ENCODE data around the gene CD84.
"Not testable (repeated sequence)": the region's sequence is repeated elsewhere in the genome, so short reads cannot be mapped to it uniquely, and the experiment has no call there.

CD84 gene

GRCh38 chr1:160517519-160517918 is 61.8 kb downstream of the CD84 start:
- DNase-seq (ENCODE audit: low read depth in 2 of 2) = not testable (repeated sequence)

GRCh38 chr1:160515908-160516307 is 63.4 kb downstream of the CD84 start:
- not testable (repeated sequence) for DNase-seq (ENCODE audit: low read depth in 2 of 2)

GRCh38 chr1:160504651-160505050 is 74.6 kb downstream of the CD84 start:
- DNase-seq (ENCODE audit: low read depth in 2 of 2) = no peak

DNA sequence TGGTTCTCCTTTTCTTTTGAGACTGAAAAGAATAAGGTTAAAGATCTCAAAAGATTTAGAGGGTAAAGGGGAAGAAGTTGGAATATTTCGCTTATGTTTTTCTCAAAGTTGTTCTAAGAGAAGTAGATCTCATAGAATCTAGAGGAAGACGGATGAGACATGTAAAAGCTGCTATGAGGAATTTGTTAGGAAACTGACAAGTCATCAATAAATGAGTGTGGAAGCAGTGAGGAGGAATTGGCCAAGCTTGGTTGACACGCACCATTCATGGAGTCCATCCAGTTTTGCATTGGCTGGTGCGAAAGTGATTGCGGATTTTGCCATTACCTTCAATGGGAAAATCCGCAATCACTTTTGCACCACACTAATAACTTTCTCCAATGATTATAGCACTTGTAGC is 76.2 kb downstream of the CD84 start:
- no peak for DNase-seq (ENCODE audit: low read depth in 2 of 2)

DNA sequence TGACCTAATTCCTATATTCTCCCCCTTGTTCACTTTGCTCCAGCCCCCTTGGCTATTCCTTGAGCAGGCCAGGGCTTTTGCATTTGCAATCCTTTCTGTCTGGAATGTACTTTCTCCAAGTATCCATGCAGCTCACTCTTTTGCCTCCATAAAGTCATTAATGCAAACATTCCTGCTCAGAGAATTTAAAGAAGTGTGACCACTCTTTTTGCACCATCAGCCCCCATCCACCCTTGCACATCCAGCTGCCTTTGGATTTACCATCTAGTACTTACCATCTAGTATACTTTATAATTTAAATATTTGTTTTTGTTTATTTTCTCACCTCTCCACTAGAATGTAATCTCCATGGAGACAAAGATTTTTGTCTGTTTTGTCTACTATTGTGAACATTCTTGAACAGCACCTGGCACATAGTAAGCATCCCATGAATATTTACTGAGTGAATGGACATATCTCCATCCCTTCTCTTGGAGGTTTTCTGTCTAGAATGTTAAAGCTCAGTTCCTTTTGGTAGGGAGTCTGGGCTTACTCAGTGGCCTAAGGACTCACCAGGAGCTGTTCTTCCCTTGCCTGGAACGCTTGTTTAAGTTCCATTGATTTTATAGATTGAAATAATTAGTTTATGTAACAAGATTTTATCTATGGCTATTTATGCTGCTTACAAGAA is 78.8 kb downstream of the CD84 start:
- DNase-seq (ENCODE audit: low read depth in 2 of 2) = no peak

- no peak for DNase-seq (ENCODE audit: low read depth in 2 of 2)
Observed at GRCh38 chr1:160499631-160500030, 79.7 kb downstream of the CD84 start.

DNA sequence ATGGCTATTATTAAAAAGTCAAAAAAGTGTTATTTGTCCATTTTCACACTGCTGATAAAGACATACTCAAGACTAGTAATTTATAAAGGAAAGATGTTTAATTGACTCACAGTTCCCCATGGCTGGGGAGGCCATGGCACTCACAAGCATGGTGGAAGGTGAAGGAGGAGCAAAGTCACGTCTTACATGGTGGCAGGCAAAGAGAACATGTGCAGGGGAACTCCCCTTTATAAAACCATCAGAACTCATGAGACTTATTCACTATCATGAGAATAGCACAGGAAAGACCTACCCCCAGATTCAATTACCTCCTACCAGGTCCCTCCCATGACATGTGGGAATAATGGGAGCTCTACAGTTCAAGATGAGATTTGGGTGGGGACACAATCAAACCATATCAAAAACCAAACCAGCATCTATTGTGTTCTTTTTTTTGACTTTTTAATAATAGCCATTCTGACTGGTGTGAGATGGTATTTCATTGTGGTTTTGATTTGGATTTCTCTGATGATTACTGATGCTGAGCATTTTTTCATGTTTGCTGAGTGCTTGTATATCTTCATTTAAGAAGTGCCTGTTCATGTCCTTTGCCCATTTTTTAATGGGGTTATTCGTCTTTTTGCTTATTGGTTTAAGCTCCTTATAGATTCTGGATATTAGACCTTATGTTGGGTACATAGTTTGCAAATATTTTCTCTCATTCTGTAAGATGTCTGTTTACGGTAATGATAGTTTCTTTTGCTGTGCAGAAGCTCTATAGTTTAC is 80.8 kb downstream of the CD84 start:
- DNase-seq (ENCODE audit: low read depth in 2 of 2) = not testable (repeated sequence)

DNA sequence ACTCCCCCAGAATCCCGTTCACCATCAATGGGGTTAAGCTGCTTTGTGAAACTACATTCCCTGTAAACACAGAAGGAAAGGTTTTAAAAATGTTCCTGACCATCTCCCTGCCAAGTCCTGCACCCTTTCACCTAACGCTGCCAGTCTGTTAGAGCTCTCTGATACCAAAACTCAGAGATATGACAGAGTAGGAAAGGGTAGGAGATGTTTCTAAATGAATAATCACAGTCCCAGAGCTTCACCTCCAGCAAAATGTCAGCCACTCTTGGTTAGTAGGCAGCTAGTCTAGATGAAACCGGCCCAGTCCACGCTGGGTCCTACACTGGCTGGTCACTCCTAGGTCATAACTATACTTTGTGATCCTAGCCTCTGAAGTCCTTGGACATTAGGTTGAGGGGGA is 83.0 kb downstream of the CD84 start:
- no peak for DNase-seq (ENCODE audit: low read depth in 2 of 2)

DNA sequence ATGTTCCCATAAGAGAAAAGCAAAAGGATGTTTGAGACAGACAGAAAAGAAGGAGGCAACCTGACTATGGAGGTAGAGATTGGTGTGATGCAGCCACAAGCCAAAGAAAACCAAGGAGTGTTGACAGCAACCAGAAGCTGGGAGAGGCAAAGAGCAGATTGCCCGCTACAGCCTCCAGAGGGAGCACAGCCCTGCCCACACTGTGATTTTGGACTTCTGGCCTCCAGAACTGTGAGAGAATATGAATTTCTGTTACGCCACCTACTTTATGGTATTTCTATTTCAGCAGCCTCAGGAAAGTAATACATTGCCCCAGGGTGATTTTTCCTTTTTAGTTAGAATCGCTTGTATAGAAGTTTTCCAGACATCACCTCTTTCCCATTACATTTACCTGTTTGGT is 84.7 kb downstream of the CD84 start:
- no peak for DNase-seq (ENCODE audit: low read depth in 2 of 2)

DNA sequence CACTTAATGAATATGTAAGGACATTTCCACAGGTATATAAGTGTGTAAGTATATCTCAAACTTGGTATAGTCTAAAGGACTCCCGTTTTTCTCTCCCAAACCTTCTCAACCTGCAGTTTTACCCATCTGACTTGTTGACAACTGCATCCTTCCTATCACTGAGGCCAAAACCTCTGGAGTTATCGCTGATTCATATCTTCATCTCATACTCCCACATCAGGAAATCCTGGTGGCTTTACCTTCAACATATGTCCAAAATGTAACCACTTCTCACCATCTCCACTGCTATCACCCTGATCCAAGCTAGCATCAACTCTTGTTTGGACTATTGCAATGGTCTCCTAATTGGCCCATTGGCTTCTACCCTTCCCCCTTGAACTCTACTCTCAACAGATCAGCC is 86.7 kb downstream of the CD84 start:
- DNase-seq (ENCODE audit: low read depth in 2 of 2) = no peak

DNA sequence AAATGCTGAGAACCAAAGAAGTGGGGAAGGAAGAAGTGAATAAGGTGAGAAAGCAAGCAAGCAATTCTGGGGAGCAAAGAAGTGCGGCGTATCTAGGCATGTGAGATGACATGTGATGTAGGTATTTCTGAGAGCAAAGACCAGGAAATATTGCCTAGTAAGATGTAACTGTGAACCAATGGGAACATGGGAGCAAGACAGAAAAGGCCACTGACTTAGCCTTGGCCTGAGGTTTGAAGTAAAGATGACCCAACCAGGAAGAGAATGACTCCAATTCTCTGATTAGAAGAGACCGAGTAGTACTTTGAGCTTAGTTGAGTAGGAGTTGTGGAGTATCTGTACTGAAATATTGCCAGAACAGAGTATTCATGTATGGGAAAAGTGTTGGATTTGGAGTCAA is 87.3 kb downstream of the CD84 start:
- no peak for DNase-seq (ENCODE audit: low read depth in 2 of 2)
